GM12878 (cell line): ENCODE data around the gene PRUNE2. TPM values are rescaled to one million over a fixed set of nuclear protein-coding genes. Genes with fewer than 3 reads are reported as not detected.

ENCODE experiments used
- ATF7 ChIP-seq: fragments of 450-650 bp; IDR thresholded peaks from 2 replicates; pipeline ENCODE4 v1.6.1; 2016; ENCODE audit warnings: low read depth, mild to moderate bottlenecking
- EZH2 ChIP-seq: IDR thresholded peaks from 2 replicates; pipeline ENCODE4 v1.6.1; 2012; ENCODE audit warnings: low read depth, mild to moderate bottlenecking, control low read depth, inconsistent platforms, low read length, borderline replicate concordance; ENCODE audit not compliant: control insufficient read depth
- POLR2A ChIP-seq: IDR thresholded peaks from 2 replicates; pipeline ENCODE4 v1.6.1; 2011; ENCODE audit warnings: low read depth, mild to moderate bottlenecking, low read length
- REST ChIP-seq: IDR thresholded peaks from 2 replicates; pipeline ENCODE4 v1.6.1; 2012; ENCODE audit warnings: mild to moderate bottlenecking, low read depth, low read length
- RUNX3 ChIP-seq: IDR thresholded peaks from 2 replicates; pipeline ENCODE4 v1.6.1; 2012; ENCODE audit warnings: low read length, inconsistent platforms
- USF2 ChIP-seq: IDR thresholded peaks from 2 replicates; pipeline ENCODE4 v1.6.1; 2011; ENCODE audit warnings: low read depth, low read length, improper control_type of control experiment, borderline replicate concordance
- YBX1 ChIP-seq: fragments of 450-650 bp; IDR thresholded peaks from 2 replicates; pipeline ENCODE4 v1.6.1; 2016; ENCODE audit warnings: antibody characterized with exemption
- ZNF592 ChIP-seq: fragments of 450-650 bp; IDR thresholded peaks from 2 replicates; pipeline ENCODE4 v1.6.1; 2017; ENCODE audit warnings: mild to moderate bottlenecking, moderate library complexity
- polyA plus RNA-seq, 11 experiments: library from polyadenylated mRNA; depleted of rRNA in 4 of 11; unstranded in 6 of 11; stranded (reverse) in 5 of 11; fragments of >200 nt; fragmentation: Nextera tagmentation in 4 of 11; fragmentation: Illumina TruSeq in 1 of 11; extraction: Ambion mirVana in 4 of 11; extraction: Trizol in 1 of 11; gene quantifications; 1 replicate in 1 of 11; 2 replicates in 10 of 11; pipeline versions ENCODE4 v1.2.1 to v1.2.3, GENCODE V29; 2011 to 2016; ENCODE audit warnings: inconsistent platforms in 2 of 11, missing spikeins in 2 of 11, low read depth in 1 of 11
- total RNA-seq, 4 experiments: library from RNA; depleted of rRNA in 3 of 4; stranded (reverse); fragments of >200 nt in 3 of 4; fragmentation: Illumina TruSeq in 1 of 4; extraction: Trizol in 1 of 4; gene quantifications; 2 replicates each; pipeline versions ENCODE4 v1.2.1 to v1.2.3, GENCODE V29; 2013 to 2021

PRUNE2 gene
- total and polyA plus RNA-seq, 10 of the 15 experiments (the other 5 are each of a cell fraction or from before 2014, with no cell fraction given), result 0.07 to 0.63 (median 0.25) TPM

GRCh38 chr9:76642701-76643209, 263.2 kb downstream of the PRUNE2 start (continued):
- no peak for TF ChIP-seq ZNF592
- no peak for TF ChIP-seq USF2
- no peak for TF ChIP-seq ATF7
- no peak for TF ChIP-seq POLR2A
- TF ChIP-seq YBX1, result no peak
- TF ChIP-seq REST, result no peak
- no peak for TF ChIP-seq EZH2
- TF ChIP-seq RUNX3, result no peak
